GM13977 (cell line): ENCODE measurements around the gene CCDC192.
"Not testable (repeated sequence)": the region's sequence is repeated elsewhere in the genome, so short reads cannot be mapped to it uniquely, and the experiment has no call there.

Experiments
- DNase-seq: peaks from one replicate; pipeline ENCODE4 v3.0.0; 2012; ENCODE audit warnings: low spot score
- CTCF ChIP-seq: IDR thresholded peaks from 2 replicates; pipeline ENCODE4 v1.5.1; 2012; ENCODE audit warnings: mild to moderate bottlenecking, control low read depth; ENCODE audit not compliant: insufficient read depth; ENCODE audit errors: extremely low read depth, missing control alignments
- in situ Hi-C: fragments of 300-500 bp; cut with MboI; formaldehyde crosslinking; loops from one replicate; pipeline ENCODE4 v1.12.0; 2022; ENCODE audit warnings: low sequenced_read_pairs, low pct_unique_long_range_greater_than_20kb, mixed read lengths, inconsistent platforms; ENCODE audit not compliant: unreplicated experiment

Gene CCDC192

GRCh38 chr5:127774221-127774620 lies 71.0 kb downstream of the CCDC192 start:
- in situ Hi-C loops, result no loop called here
- TF ChIP-seq CTCF, result no peak
- no peak for DNase-seq

- no peak for TF ChIP-seq CTCF
- in situ Hi-C loops, result no loop called here
- no peak for DNase-seq
Observed at GRCh38 chr5:127776477-127776876, 73.3 kb downstream of the CCDC192 start.

- in situ Hi-C loops, result no loop called here
- TF ChIP-seq CTCF, result no peak
- no peak for DNase-seq
Observed at GRCh38 chr5:127777957-127778356, 74.8 kb downstream of the CCDC192 start.

GRCh38 chr5:127782450-127782849 lies 79.3 kb downstream of the CCDC192 start:
- in situ Hi-C loops, DNase-seq: not testable (repeated sequence)

- in situ Hi-C loops, result no loop called here
- TF ChIP-seq CTCF, result no peak
- DNase-seq, result no peak
Observed at GRCh38 chr5:127785098-127785927, 82.1 kb downstream of the CCDC192 start.

- no peak for TF ChIP-seq CTCF
- in situ Hi-C loops, result no loop called here
- no peak for DNase-seq
Observed at GRCh38 chr5:127791439-127791838, 88.2 kb downstream of the CCDC192 start.

GRCh38 chr5:127791908-127792307 lies 88.7 kb downstream of the CCDC192 start:
- DNase-seq, in situ Hi-C loops: not testable (repeated sequence)
